Neural progenitor cell (in vitro differentiated cells): ENCODE measurements around the gene GALNS.

ENCODE experiments used
- CTCF ChIP-seq: fragments of 200-600 bp; sonication (generic); IDR thresholded peaks from 2 replicates; pipeline ENCODE4 v1.5.1; 2017; ENCODE audit warnings: antibody characterized with exemption, mild to moderate bottlenecking
- EZH2 ChIP-seq: fragments of 200-600 bp; sonication (generic); IDR thresholded peaks from 2 replicates; pipeline ENCODE4 v1.6.1; 2017; ENCODE audit warnings: antibody characterized with exemption, mild to moderate bottlenecking, moderate library complexity
- EZH2phosphoT487 ChIP-seq: fragments of 200-600 bp; sonication (generic); IDR thresholded peaks from 2 replicates; pipeline ENCODE4 v1.6.1; 2017; ENCODE audit warnings: antibody characterized with exemption

- no peak for TF ChIP-seq CTCF
- no peak for TF ChIP-seq EZH2
- TF ChIP-seq EZH2phosphoT487 = no peak
Observed at GRCh38 chr16:88824256-88825077, 32.3 kb downstream of the GALNS start.
